GM18858 (cell line): ENCODE measurements around the gene MTHFR.

ENCODE experiments used
- ATAC-seq: cut with Tn5 transposase; IDR thresholded peaks from one replicate; pipeline ENCODE4 v1.9.1; 2021; ENCODE audit not compliant: unreplicated experiment

The MTHFR gene

DNA sequence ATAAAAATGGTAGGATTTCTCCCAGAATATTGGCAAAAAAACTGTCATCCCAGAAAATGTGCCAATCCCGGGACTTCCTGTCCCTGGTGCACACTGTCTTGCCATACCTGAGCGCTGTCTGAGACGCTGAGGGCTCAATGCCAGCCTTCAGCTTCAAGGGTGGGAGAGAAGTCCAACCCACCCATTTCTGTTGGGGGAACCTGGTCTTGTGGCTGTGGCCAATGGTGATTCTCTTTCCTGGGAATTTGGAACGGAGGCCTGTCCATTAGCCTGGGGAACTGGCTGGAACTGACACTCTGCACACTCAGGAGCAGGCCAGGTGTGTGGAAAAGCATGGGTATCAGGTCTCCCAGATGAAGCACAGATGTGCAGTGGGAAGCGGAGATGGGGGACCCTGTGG is 6.7 kb downstream of the MTHFR start:
- no peak for ATAC-seq

DNA sequence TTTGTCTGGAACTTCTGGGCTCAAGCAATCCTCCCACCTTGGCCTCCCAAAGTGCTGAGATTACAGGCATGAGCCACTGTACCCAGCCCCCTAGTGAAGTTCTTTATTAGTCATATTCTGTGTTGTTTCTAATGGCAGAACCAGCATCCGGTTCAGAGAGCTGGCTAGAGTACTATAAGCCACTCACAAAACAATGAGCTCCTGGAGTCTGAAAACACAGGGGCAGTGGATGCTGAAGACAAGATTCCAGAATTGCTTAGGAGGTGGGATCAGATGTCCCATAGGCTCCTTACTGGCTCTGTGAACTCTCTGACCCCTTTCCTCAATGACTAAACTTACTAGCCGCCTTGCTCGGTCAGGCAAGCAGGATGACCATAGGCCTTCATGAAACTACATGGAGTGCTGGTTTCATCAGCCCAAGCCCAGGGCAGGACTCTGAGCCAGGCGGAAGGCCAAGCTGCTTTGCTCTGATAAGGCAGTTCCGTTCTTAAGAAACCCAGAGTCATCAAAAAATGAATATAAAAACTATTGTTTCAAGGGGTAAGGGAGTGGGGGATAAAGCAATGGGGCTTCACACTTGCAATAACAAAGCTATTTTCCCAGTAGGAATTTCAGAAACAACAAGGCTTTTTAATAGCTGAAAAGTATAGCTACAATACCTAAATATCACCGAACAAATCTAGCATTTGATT is 8.1 kb downstream of the MTHFR start:
- no peak for ATAC-seq

DNA sequence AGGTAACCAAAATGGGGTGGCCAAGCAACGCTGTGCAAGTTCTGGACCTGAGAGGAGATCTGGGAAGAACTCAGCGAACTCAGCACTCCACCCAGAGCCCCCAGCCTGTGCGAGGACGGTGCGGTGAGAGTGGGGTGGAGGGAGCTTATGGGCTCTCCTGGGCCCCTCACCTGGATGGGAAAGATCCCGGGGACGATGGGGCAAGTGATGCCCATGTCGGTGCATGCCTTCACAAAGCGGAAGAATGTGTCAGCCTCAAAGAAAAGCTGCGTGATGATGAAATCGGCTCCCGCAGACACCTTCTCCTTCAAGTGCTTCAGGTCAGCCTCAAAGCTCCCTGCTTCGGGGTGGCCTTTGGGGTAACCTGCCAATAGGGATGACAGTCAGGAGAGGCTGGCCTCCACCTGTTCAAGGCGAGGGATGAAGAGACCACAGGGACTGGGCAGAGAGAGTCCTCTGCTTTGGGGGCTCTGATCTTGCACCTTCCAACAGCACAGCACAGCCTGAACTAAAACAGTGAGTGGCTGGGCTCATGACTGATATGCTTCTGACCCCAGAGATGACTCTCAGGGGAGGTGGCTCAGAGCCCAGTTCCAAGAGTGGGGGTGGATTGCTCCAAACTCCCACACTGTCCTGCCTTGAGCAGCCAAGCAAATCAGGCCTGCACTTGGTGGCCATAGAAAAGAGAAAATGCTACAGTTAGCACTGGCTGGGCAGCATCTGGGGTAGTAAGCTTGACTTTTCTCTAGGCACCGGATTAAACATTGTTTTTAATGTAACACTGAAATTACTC is 9.5 kb downstream of the MTHFR start:
- no peak for ATAC-seq

DNA sequence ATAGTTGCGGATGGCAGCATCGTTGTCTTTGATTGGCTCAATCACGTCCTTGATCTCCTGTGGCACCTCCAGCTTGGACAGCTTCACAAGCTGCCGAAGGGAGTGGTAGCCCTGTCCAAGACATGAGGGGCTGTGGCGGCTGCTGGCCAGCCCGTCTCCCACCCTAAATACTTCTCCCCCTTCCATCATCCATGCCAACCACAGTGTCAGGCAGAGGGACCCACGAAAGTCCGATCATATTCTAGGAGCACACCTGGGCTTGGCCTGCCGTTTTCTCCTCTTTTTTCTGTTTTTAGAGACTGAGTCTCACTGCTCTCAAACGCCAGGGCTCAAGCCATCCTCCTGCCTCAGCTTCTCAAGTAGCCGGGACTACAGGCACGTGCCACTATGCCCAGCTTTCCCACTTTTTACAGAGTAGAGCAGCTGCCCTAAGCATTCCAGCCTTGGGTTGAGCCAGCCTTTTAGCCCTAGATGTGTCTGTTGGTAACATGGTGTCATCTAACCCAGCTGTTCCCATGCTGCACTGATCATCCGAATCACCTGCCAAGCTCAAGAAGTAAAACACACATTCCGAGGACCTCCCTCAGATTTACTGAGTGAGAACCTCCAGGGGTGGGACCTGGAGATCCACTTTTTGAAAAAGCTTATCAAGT is 10.4 kb downstream of the MTHFR start:
- ATAC-seq: no peak

DNA sequence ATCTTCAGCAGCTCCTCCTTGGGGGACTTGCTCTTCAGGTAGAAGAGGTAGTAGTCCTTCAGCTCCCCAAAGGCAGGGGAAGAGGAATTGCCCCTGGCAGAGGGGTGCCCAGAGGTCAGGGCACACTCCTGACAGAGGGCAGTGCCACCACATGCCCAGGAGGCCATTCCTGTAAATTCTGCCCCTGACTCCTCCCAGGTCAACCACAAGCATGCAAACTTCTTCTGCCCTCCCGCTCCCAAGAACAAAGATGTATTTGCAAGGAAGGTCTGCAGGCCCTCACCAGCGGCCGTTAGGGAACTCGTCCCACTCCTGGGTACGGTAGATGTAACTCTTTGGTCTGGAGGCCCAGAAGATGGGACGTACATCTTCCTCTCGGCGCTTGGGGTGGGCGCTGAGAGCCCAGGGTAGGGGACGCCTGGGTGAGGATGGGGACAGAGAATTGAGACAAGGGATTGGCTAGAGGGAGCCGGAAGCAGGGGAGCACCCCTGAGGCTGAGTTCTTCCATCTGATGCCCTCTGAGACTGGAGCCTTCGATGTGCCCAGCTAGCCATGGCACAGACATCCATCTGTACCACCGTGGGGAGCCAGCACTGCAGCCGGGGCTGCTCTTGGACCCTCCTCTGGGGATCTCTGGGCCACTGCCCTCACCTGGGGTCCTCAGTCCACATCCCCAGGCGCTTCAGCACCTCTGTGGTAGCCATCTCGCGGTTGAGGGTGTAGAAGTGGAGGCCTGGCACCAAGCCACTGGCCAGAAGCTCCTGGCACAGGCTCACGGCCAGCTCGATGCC is 11.1 kb downstream of the MTHFR start:
- ATAC-seq: no peak

DNA sequence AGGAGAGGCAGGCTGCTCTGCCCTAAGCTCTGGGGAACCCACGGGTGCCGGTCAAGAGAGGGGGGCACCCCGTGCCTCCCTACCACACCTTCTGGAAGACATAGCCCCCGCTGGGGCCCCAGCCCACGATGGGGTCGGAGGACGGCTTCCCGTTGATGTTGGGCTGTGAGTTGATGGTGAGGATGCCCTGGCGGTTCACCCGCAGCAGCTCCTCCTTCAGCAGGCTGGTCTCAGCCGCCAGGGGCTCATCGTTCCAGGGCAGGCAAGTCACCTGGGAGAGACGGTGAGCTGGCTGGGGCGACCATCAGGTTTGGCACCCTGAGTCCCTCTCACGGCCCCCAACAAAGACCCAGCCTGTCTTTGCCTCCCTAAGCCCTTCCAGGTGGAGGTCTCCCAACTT is 11.9 kb downstream of the MTHFR start:
- ATAC-seq: no peak

DNA sequence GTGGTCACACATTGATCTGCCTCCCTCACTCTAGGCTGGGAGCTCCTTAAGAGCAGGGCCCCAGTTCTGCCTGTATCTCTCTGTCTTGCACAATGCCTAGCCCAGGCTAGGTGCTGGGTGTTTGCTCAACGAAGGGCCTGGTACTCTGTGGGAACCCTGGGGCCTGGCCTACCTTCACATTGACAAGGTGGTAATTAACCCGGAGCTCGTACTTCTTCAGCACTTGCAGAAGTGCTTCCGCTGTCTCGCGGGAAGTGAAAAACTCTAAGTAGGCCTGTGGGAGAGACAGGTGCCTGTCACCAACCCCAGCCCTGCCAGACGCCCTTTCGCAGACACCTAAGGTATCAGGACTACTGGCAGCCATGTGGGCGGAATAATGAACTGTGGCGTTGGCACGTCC is 13.7 kb downstream of the MTHFR start:
- no peak for ATAC-seq

DNA sequence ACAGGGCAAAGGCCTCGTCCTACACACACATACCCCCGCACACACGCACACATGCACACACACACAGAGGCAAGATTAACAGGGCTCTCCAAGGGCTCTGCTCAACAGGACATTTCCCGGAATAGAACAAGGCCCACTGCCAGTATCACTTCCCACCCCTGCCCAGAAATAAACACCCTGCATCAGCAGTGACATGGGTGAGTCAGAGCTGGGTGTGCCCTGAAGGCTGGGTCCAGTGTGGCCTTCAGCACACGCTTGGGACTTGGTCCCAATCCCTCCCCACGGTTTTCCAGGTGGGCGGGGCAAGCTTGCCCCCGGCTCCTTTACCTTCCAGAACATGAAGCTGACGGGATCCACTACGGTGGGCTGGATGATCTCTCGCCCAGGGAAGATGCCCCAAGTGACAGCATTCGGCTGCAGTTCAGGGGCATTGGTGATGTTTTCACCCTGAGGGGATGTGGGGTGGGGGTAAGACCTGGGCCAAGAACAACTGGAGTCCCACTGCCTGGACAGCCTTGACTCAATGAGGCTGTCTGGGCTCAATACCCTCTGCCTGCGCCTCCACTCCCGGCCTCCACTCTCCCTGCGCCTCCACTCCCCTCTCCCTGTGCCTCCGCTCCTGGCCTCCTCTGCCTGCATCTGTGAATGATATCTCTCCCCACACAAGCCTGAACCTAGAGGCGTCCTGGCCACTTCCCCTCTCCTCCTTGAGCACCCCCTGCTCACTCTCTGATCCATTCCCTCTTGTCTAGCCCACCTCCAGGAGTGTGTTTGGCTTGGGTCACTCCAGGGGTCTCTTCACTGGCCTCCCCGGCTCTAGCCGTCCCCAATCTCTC is 14.7 kb downstream of the MTHFR start:
- no peak for ATAC-seq

DNA sequence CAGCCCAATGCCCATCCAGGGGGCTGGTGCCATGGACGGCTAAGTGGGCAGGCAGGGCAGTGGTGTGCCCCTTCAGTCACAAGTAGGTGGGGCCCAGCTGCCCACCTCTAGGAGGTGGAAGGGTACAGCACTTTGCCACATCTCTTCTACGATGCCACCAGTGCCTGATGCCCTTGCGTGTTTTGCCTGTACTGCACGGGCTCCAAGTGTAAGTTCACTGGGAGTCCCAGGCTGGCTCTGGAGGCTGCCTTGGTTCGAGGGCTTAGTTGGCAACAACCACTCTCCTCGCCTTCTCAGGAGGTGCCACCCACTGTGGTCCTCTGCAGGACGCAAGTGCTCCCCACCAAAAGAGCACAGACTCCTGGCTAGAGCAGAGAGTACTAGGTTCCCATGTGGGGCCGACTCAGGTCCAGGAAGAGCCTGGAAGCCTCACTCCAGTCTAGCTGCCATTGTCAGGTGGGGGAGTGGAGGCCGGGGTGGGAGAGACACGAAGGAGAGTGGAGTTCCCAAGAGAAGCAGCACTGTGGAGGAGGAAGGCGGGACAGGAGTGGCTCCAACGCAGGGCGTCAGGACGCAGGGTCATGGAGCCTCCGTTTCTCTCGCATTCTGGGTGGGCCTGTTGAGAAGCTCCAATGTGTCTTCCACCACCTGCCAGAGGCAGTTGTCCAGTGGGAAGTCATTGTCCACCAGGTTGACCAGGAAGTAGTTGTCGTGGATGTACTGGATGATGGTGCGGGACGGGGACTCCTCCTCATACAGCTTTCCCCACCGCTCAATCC is 15.5 kb downstream of the MTHFR start:
- no peak for ATAC-seq

DNA sequence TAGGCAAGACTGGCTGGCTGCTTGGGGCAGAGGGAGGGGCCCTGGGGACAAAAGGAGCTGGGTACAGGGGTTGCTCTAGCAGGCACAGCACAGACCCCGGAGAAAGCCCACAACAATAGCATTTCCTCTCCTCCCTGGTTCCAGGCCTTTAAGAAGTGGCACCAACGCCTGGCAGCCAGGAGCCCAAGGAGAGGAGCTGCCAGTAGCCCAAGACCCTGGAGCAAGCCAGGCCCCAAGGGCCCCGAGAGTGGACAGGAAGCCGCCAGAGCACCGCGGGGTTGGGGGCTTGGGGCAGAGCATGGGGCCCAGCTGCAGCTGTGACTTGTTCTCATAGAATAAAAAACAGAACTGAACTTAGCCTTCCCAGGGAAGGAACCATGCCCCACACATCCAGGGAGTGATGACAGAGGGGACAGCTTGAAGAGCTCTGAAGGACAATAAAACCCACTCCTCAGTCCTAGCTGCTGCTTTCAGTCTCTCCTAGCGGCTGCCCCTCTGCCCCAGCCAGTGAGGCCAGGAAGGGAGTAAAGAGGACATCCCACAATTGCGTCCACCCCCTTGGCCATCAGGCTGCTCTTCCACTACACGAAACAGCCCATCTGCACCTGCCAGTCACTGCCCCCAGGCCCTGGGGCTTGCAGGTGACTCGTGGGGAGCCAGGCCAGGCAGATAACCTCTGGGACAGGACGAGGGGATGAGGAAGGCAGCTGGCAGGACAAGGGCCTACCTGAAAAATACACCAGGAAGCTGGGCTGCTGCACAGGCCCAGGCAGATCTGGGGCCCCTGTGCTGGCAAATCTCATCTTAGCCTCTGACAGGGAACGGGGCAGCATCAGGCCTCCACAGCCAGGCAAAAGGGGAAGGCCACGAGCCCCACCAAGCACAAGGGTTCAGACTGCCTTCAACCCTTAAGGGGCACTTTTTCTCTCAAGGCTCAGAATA is 16.4 kb downstream of the MTHFR start:
- no peak for ATAC-seq

DNA sequence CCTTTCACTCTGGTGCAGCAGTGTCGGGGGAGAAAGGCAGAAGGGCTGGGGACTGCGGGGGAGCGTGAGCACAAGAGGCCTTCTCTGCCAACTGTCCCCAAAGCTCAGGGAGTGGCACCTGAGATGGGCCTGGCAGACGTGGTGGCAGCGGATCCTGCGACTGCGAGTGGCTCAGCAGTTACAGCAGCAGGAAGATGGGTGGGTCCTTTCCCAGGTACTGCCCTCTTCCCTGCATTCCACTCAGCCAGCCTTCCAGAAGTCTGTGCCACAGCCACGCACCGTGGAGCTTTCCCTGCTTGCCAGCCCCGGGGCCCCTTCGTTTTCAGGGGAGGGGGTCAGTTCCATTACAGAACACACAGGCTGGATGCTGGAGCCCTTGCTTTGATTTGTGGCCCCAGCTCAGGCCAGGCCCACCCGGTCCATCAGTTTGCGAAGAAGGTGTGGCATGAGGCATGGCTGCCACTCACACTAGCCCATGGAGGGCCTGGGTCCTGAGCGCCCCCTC is 17.2 kb downstream of the MTHFR start:
- ATAC-seq: no peak

DNA sequence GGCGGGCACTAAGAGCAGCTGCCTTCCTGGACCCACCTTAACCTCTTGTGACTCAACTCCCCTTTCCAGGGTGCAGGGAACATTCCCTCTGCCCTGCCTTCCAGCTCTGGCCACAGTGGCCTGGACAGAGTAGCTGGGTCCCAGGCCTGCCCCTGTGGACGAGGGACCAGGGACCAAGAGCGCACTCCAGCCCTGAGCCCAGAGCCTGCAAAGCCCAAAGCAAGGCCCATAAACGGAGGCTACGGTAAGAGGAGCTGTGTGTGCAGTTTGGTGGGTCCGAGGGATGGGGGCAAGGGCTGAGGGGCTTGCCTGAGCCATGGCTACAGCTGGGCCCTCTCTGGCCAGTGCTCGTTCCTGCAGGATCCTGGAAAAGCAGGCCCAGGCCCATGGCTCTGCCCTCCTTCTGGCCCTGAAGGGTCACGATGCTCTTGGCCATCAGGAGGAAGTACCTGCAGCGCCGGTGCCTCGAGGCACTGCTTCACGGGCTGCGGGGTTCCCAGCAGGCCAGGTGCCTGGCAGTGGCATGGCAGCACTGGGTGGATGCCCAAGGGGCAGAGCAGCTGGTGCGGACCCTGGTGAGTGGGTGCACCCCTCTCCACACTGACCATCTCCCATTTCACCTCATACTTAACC is 17.8 kb downstream of the MTHFR start:
- ATAC-seq: no peak

DNA sequence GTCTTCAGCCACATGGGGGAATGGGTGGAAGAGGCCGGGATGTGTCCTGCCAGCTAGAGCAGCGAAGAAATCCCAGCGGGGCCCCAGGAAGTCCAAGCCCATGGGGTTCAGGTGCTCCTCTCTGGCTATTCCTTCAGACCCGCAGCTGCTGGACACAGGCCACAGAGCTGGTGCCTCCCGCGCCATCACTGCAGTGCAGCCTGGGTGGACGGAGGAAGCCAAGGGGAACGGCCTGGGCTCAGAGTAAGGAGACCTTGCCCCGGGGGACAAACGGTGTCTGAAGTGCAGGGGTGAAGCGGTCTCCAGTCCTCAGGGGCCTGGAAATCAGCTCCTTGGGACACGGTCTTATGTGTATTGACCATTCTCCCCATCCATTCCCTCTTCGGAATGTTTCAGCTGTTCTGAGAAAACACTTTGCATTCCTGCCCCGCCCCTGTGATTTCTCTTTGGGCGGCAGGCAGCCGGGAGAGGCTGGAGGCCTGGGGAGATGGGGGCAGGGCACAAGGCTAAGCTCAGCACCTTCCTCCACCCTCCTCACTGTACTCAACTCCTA is 18.4 kb downstream of the MTHFR start:
- ATAC-seq: no peak

DNA sequence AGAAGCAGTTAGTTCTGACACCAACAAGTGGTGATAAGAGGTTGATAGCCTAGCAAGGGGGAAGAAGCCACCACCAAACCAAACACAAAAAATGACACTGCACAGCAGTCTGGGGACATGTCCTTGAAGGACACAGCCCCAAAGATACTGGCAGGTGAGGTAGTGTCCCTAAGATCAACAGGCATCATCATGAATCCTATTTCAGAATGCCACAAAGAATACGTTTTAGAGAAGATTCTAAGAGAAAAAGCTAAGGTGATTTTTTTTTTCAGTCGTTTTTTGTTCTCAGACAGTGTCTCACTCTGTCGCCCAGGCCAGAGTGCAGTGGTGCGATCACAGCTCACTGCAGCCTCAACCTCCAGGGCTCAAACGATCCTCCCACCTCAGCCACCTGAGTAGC is 19.6 kb downstream of the MTHFR start:
- no peak for ATAC-seq

DNA sequence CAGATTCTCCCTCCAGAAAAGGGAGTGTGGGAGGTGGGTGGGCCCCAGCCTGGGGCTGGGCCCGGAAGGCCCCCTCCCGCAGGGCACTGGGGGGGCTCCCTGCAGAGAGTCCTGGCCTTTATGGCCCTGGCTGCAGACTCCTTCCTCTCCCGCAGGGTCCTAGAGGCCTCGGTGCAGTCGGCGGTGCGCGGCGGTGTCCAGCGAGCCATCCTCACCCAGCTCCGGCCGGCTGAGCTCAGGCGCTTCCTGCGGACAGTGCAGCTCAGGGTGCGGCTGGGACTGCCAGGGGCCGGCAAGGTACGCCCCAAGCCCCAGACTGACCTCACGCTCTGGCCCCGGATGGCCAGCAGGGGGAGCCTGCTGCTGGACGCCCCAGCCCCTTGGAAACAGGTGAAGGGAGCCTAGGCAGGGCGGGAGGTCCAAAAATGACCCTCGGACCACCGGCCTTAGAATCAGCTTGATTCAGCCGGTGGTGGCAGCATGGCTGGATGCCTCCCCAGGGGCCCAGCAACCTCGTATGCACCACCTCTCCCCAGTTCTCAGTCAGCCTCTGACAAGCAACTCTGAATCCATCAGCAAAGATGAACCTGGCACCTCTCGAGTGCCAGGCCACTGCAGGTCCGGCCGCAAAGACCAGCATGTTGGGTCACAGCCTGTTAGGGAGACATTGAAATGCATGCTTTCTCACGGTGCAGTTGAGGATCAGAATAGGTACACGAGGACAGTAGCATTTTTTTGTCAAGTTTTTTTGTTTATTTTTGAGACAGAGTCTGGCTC is 20.6 kb downstream of the MTHFR start:
- no peak for ATAC-seq

DNA sequence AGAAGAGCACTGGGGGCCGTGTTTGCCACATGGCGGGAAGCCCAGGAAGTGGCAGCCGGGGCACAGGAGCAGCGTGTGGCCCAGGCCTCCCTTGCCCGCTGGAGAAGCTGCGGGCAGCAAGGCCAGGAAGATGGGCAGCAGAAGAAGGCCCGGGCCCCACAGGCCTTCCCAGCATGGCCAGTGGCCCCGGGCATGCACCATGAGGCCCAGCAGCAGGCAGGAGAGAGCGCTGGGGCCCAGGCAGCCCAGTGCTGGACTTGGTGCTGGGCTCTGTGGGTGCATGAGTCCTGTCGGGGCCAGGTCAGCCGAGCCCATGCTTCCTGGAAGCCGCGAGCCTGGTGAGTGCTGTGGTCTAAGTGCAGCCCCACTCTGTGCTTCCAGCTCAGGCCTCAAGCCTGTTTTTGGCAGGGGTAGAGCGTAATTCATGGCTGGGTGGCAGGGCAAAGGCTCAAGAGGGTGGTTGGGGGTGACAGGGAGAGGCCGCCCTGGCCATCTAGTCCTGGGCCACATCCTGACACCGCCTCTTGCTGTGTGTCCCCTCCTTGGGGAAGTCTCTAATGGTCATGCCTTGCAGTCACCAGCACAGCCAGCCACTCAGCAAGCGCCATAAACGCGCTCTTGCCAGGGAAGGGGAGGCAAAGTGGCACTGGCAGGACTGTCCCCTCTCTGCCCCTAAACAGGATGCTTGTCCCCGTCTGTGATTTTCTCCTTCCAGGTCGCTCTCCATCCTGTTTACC is 21.3 kb downstream of the MTHFR start:
- no peak for ATAC-seq
